Measurements from ENCODE around the gene COL4A2.

GRCh38 chr13:110518226-110518525 lies 211.1 kb downstream of the COL4A2 start:
- TF ChIP-seq MZF1 (tag by site-specific recombination; IDR thresholded peaks at IDR 0.05; ENCODE audit: borderline replicate concordance) (no peak), CTCF (tag by site-specific recombination; IDR thresholded peaks at IDR 0.05) (no peak), SETDB1 (IDR thresholded peaks at IDR 0.05; ENCODE audit: insufficient read length, low read length) (no peak), YY1 (tag by site-specific recombination; IDR thresholded peaks at IDR 0.05) (no peak), SP2 (tag by site-specific recombination; IDR thresholded peaks at IDR 0.05) (no peak), ZNF48 (tag by site-specific recombination; IDR thresholded peaks at IDR 0.05) (no peak), ATF2 (tag by site-specific recombination; IDR thresholded peaks at IDR 0.05; ENCODE audit: low read depth) (no peak), ZNF221 (tag by site-specific recombination; IDR thresholded peaks at IDR 0.05; ENCODE audit: borderline replicate concordance) (no peak)
